22Rv1 (cell line): Measurements from ENCODE around the gene TERT.

ENCODE experiments used
- CTCF ChIP-seq: fragments of 450-650 bp; IDR thresholded peaks from 2 replicates; pipeline ENCODE4 v1.5.1; 2017; ENCODE audit warnings: mild to moderate bottlenecking
- ZFX ChIP-seq: fragments of 450-650 bp; IDR thresholded peaks from 2 replicates; pipeline ENCODE4 v1.6.1; 2017; ENCODE audit warnings: antibody characterized with exemption, borderline replicate concordance

- peak; percentile 3; the same call in 1 of the 2 replicates for TF ChIP-seq CTCF
- no peak for TF ChIP-seq ZFX
Measured at GRCh38 chr5:1235379-1235778, 59.5 kb downstream of the TERT start.
